HL-60 (cell line): ENCODE measurements around the gene SPX.

ENCODE experiments used
- DNase-seq, 2 experiments: peaks; one replicate each; pipeline ENCODE4 v3.0.0-alpha.2; 2010 to 2020; ENCODE audit warnings: low read depth in 1 of 2, low spot score in 1 of 2
- H3K27ac ChIP-seq: fragments of 250-450 bp; sonication (Bioruptor Pico); replicated peaks from 2 replicates; pipeline ENCODE4 v1.5.1; 2020; ENCODE audit warnings: mild to moderate bottlenecking, moderate library complexity
- H3K27me3 ChIP-seq: fragments of 250-450 bp; sonication (Bioruptor Pico); 2 replicates; pipeline ENCODE4 v1.5.1; 2021; ENCODE audit warnings: mild to moderate bottlenecking, moderate library complexity; ENCODE audit not compliant: insufficient read depth, poor library complexity, severe bottlenecking
- H3K4me3 ChIP-seq: replicated peaks from 2 replicates; pipeline ENCODE4 v1.5.1; 2011; ENCODE audit warnings: mild to moderate bottlenecking, control low read depth, low read length; ENCODE audit not compliant: insufficient read depth
- CTCF ChIP-seq: IDR thresholded peaks from one replicate; pipeline ENCODE4 v1.5.1; 2011; ENCODE audit warnings: low read length, control low read depth, inconsistent platforms; ENCODE audit not compliant: insufficient read depth
- GABPA ChIP-seq: IDR thresholded peaks from 2 replicates; pipeline ENCODE4 v1.6.1; 2012; ENCODE audit warnings: low read depth
- POLR2AphosphoS5 ChIP-seq: IDR thresholded peaks from 2 replicates; pipeline ENCODE4 v1.6.1; 2012; ENCODE audit warnings: low read depth
- REST ChIP-seq: IDR thresholded peaks from 2 replicates; pipeline ENCODE4 v1.6.1; 2012; ENCODE audit warnings: low read depth; ENCODE audit not compliant: insufficient replicate concordance
- SPI1 ChIP-seq: IDR thresholded peaks from 2 replicates; pipeline ENCODE4 v1.6.1; 2012; ENCODE audit warnings: low read depth, mild to moderate bottlenecking, borderline replicate concordance

SPX gene

GRCh38 chr12:21539797-21540196 lies 13.7 kb downstream of the SPX start:
- no peak overlapping the region for H3K27ac ChIP-seq
- no peak for DNase-seq
- H3K27me3 ChIP-seq = no peaks in the 10 kb centered on the region
- H3K4me3 ChIP-seq = no peak overlapping the region
- TF ChIP-seq REST (no peak), GABPA (no peak)

GRCh38 chr12:21541773-21542172 lies 15.7 kb downstream of the SPX start:
- no peak for DNase-seq
- Histone ChIP-seq H3K4me3 (no peak overlapping the region), H3K27ac (no peak overlapping the region), H3K27me3 (peaks cover 2% of the 10 kb centered on the region)
- TF ChIP-seq CTCF = no peak
- no peak for TF ChIP-seq SPI1
- TF ChIP-seq GABPA = no peak
- TF ChIP-seq POLR2AphosphoS5 = no peak
- TF ChIP-seq REST = no peak

GRCh38 chr12:21542403-21542802 lies 16.3 kb downstream of the SPX start:
- Histone ChIP-seq H3K27ac (no peak overlapping the region), H3K27me3 (peaks cover 2% of the 10 kb centered on the region), H3K4me3 (no peak overlapping the region)
- no peak for TF ChIP-seq CTCF
- no peak for TF ChIP-seq SPI1
- no peak for TF ChIP-seq GABPA
- no peak for TF ChIP-seq REST
- no peak for TF ChIP-seq POLR2AphosphoS5
- DNase-seq = no peak

GRCh38 chr12:21543151-21543550 lies 17.1 kb downstream of the SPX start:
- H3K27ac ChIP-seq = no peak overlapping the region
- DNase-seq = no peak
- TF ChIP-seq CTCF = no peak
- no peak for TF ChIP-seq POLR2AphosphoS5
- TF ChIP-seq REST = no peak
- TF ChIP-seq SPI1 = no peak
- no peak for TF ChIP-seq GABPA
- no peak overlapping the region for H3K4me3 ChIP-seq
- peaks cover 2% of the 10 kb centered on the region for H3K27me3 ChIP-seq
